ENCODE results near the gene PHRF1.
A peak's percentile ranks its signal among the peaks of the same experiment; 100 is the strongest.

The PHRF1 gene

GRCh38 chr11:539971-540481 lies 36.2 kb upstream of the PHRF1 start:
- no peak for DNase-seq

- DNase-seq: no peak
These were observed 35.5 kb upstream of the PHRF1 start for GRCh38 chr11:540583-541432.

GRCh38 chr11:541433-541885 lies 34.8 kb upstream of the PHRF1 start:
- DNase-seq: no peak

- DNase-seq: no peak
These were observed 31.5 kb upstream of the PHRF1 start for GRCh38 chr11:544817-545166.

- no peak for DNase-seq
These were observed 31.1 kb upstream of the PHRF1 start for GRCh38 chr11:545171-545570.

GRCh38 chr11:548700-549603 lies 27.3 kb upstream of the PHRF1 start:
- DNase-seq: no peak

- no peak for DNase-seq
These were observed 26.1 kb upstream of the PHRF1 start for GRCh38 chr11:550021-550745.

GRCh38 chr11:550746-551085 lies 25.6 kb upstream of the PHRF1 start:
- DNase-seq: no peak

GRCh38 chr11:551131-551530 lies 25.1 kb upstream of the PHRF1 start:
- DNase-seq: no peak

- DNase-seq: no peak
These were observed 24.7 kb upstream of the PHRF1 start for GRCh38 chr11:551596-551995.

- DNase-seq: no peak
These were observed 22.9 kb upstream of the PHRF1 start for GRCh38 chr11:553083-553987.

GRCh38 chr11:553988-554340 lies 22.3 kb upstream of the PHRF1 start:
- no peak for DNase-seq

- DNase-seq: peak; percentile 75
These were observed 21.6 kb upstream of the PHRF1 start for GRCh38 chr11:554428-555226.

GRCh38 chr11:555227-555779 lies 21.0 kb upstream of the PHRF1 start:
- DNase-seq: no peak

GRCh38 chr11:555780-556661 lies 20.2 kb upstream of the PHRF1 start:
- DNase-seq: no peak

- DNase-seq: no peak
These were observed 19.5 kb upstream of the PHRF1 start for GRCh38 chr11:556662-557256.

GRCh38 chr11:557328-558132 lies 18.7 kb upstream of the PHRF1 start:
- no peak for DNase-seq

- DNase-seq: no peak
These were observed 17.8 kb upstream of the PHRF1 start for GRCh38 chr11:558503-558902.
